BLaER1 treated with 17β-estradiol and CSF1 and Interleukin-3, amounts not matched to agents 10 nM and 100 nM (cell line): ENCODE results near the gene SLC45A3.
"Not testable (repeated sequence)": the region's sequence is repeated elsewhere in the genome, so short reads cannot be mapped to it uniquely, and the experiment has no call there.

ENCODE experiments used
- H3K27ac ChIP-seq, 11 experiments: shearing (Covaris generic); formaldehyde crosslinking; 2 replicates each; pipeline ENCODE4 v1.8.1; 2022
- H3K27me3 ChIP-seq, 11 experiments: shearing (Covaris generic); formaldehyde crosslinking; 2 replicates each; pipeline ENCODE4 v1.8.1; 2022
- H3K36me3 ChIP-seq, 11 experiments: shearing (Covaris generic); formaldehyde crosslinking; 2 replicates each; pipeline ENCODE4 v1.8.1; 2022
- H3K4me1 ChIP-seq, 10 experiments: shearing (Covaris generic); formaldehyde crosslinking; 2 replicates each; pipeline ENCODE4 v1.8.1; 2022
- H3K4me2 ChIP-seq, 11 experiments: shearing (Covaris generic); formaldehyde crosslinking; 2 replicates each; pipeline ENCODE4 v1.8.1; 2022
- H3K4me3 ChIP-seq, 10 experiments: shearing (Covaris generic); formaldehyde crosslinking; 2 replicates each; pipeline ENCODE4 v1.8.1; 2022
- H3K9ac ChIP-seq, 11 experiments: shearing (Covaris generic); formaldehyde crosslinking; 2 replicates each; pipeline ENCODE4 v1.8.1; 2022
- H3K9me3 ChIP-seq, 11 experiments: shearing (Covaris generic); formaldehyde crosslinking; replicated peaks in 1 of 11; 2 replicates each; pipeline ENCODE4 v1.8.1; 2022
- H4K20me1 ChIP-seq, 11 experiments: shearing (Covaris generic); formaldehyde crosslinking; 2 replicates each; pipeline ENCODE4 v1.8.1; 2022
- Cebpa-rat ChIP-seq, 11 experiments: shearing (Covaris generic); IDR thresholded peaks; 2 replicates each; pipeline ENCODE4 v1.8.1; 2022

Gene SLC45A3, protein sequence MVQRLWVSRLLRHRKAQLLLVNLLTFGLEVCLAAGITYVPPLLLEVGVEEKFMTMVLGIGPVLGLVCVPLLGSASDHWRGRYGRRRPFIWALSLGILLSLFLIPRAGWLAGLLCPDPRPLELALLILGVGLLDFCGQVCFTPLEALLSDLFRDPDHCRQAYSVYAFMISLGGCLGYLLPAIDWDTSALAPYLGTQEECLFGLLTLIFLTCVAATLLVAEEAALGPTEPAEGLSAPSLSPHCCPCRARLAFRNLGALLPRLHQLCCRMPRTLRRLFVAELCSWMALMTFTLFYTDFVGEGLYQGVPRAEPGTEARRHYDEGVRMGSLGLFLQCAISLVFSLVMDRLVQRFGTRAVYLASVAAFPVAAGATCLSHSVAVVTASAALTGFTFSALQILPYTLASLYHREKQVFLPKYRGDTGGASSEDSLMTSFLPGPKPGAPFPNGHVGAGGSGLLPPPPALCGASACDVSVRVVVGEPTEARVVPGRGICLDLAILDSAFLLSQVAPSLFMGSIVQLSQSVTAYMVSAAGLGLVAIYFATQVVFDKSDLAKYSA

DNA sequence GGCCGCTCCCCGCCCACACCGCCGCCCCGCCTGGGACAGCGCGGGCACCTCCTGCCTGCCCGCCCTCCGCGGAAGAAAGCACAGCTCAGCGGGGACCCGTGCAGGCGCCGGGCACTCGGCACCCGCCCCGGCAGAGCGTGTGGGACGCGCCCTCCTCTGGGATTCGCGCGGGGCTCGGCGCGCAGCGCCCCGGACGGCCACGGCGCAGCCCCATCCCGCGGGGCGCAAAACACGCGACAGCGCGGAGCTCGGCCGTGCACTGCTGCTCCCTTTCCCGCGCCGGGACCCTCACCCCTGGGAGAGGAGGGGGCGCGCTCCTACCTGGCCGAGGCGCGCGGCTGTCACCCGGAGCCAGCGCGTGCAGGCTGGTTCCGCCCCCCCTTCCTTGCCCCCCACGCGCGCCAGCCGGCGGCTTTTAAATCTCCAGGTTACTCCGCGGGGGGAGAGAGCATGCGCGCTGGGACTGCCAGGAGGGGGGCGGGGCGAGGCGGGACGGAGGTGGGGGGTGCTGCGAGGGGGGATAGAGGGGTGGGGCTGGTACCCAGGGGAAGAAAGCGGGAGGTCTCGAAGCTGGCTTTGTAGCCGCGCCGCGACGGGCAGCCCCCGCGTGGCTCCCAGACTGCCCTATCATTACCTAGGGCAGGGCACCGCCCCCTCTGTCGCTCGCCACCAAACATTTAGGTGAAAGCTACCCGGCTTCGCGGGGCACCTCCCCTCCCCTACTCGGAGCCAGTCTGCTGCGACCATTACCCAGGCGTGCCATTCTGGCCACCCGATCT, at the start of gene SLC45A3:
SLC45A3 (minus strand) TSS at position 437 of the 779 bp plus-strand sequence. CDS start 15,853 bp downstream, outside the sequence.
- Histone ChIP-seq H3K36me3 (no peaks in the 10 kb centered on the region), H4K20me1 (peaks cover 0 to 14% (median 0%) of the 10 kb centered on the region in 11 experiments; a peak in 4 of 22 replicates), H3K9ac (peak within 1 kb of the TSS; percentile 71 to 85 (median 81)), H3K4me3 (peak within 1 kb of the TSS; percentile 70 to 92 (median 82)), H3K4me1 (peaks cover 26 to 47% (median 39%) of the 10 kb centered on the region in 10 experiments), H3K9me3 (no peaks in the 10 kb centered on the region), H3K27me3 (peaks cover 0 to 5% (median 0%) of the 10 kb centered on the region in 11 experiments; a peak in 3 of 22 replicates), H3K27ac (peak within 1 kb of the TSS in 10 of 11 experiments; percentile 52 to 81 (median 72); a peak in 20 of 22 replicates), H3K4me2 (peak within 1 kb of the TSS; percentile 91 to 99 (median 96))
- TF ChIP-seq Cebpa-rat (IDR thresholded peaks at IDR 0.05): no peak

DNA sequence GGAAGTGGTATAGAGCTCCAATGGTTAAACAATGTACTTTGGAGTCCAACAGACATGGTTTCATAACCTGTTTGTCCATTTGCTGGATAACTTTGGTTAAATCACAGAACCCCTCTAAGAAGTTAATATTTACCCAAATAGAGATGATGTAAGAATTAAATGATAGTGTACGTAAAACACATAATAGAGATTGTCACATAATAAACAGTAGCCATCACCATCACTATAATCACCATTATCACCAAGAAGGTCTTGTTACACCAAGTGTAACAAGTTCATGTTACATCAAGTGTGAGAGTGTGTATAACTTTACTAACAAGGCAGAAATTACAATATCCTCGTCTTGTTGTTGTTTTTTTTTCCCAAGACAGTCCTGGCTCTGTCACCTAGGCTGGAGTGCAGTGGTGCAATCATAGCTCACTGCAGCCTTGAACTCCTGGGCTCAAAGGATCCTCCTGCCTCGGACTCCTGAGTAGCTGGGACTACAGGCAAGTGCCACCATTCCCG, 46.4 kb upstream of the SLC45A3 start:
- H3K9me3 ChIP-seq: no peaks in the 10 kb centered on the region
- no peak overlapping the region for H3K4me2 ChIP-seq
- no peak for TF ChIP-seq Cebpa-rat (IDR thresholded peaks at IDR 0.05)
- peaks cover 90 to 100% (median 95%) of the 10 kb centered on the region in 11 experiments for H3K36me3 ChIP-seq
- no peak overlapping the region for H3K27ac ChIP-seq
- H3K9ac ChIP-seq: no peak overlapping the region
- H4K20me1 ChIP-seq: peaks cover 43 to 99% (median 89%) of the 10 kb centered on the region in 11 experiments
- H3K4me3 ChIP-seq: no peak overlapping the region
- peaks cover 0 to 4% (median 0%) of the 10 kb centered on the region in 10 experiments; a peak in 1 of 20 replicates for H3K4me1 ChIP-seq
- no peaks in the 10 kb centered on the region for H3K27me3 ChIP-seq

DNA sequence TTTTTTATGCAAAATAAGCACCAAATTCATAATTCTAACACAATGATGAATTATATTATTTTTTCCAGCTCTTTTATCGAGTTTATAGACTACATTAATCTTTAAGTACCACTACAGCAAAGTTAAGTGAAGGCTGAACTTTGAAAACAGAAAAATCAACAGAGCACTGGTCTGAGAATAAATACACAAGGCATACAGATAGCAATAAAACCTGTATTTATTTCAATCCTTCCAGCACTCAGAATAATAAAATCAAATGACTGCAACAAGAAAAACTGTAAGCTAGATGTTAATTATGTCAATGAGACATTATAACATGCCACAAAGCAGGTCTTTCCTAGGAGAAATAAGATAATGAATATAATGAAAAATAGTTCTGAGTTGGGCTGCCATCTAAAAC, 45.2 kb upstream of the SLC45A3 start:
- TF ChIP-seq Cebpa-rat (IDR thresholded peaks at IDR 0.05): no peak
- H3K9me3 ChIP-seq: no peaks in the 10 kb centered on the region
- peaks cover 39 to 94% (median 80%) of the 10 kb centered on the region in 11 experiments for H4K20me1 ChIP-seq
- no peak overlapping the region for H3K9ac ChIP-seq
- H3K27me3 ChIP-seq: no peaks in the 10 kb centered on the region
- no peak overlapping the region for H3K4me3 ChIP-seq
- H3K36me3 ChIP-seq: peaks cover 93 to 100% (median 97%) of the 10 kb centered on the region in 11 experiments
- peaks cover 0 to 4% (median 0%) of the 10 kb centered on the region in 10 experiments; a peak in 1 of 20 replicates for H3K4me1 ChIP-seq
- H3K27ac ChIP-seq: no peak overlapping the region
- H3K4me2 ChIP-seq: no peak overlapping the region

DNA sequence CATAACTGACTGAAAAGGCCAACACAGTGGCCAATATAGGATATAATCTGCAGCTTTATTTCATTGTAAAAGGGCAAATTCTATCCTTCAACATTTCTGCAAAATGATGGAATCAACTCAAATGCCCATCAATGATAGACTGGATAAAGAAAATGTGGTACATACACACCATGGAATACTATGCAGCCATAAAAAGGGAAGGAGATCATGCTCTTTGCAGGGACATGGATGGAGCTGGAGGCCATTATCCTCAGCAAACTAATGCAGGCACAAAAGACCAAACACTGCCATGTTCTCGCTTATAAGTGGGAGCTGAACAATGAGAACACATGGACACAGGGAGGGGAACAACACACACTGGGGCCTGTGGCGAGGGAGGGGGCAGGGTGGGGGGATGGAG, 40.4 kb upstream of the SLC45A3 start:
- not testable (repeated sequence) for H3K9ac ChIP-seq, H3K9me3 ChIP-seq, H3K4me2 ChIP-seq, H3K4me3 ChIP-seq, H3K27me3 ChIP-seq, H3K27ac ChIP-seq
- peaks cover 0 to 20% (median under 1%) of the 10 kb centered on the region in 10 experiments; a peak in 8 of 20 replicates for H3K4me1 ChIP-seq
- H4K20me1 ChIP-seq: peaks cover 25 to 83% (median 49%) of the 10 kb centered on the region in 11 experiments; a peak in 21 of 22 replicates
- peaks cover 85 to 100% (median 100%) of the 10 kb centered on the region in 11 experiments for H3K36me3 ChIP-seq

DNA sequence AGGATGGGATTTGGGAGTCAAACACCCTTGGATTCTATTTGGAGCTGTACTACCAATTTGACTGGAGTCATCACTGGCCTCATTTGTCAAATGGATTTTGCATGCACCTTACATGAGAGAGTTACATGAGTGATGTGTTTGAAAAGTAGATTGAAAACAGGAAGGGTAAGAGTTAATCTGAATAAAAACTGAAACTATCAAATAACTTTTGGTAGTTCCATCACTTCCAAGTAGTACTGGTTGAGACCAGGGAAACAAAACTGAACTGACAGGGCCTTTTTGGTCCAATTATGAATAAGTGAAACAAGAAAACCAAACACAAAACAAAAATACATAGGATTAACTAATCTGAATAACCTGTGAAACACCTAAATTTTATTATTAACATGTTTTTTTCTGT, 39.5 kb upstream of the SLC45A3 start:
- Histone ChIP-seq H3K4me3 (no peak overlapping the region), H3K4me2 (no peak overlapping the region), H4K20me1 (peaks cover 17 to 81% (median 43%) of the 10 kb centered on the region in 11 experiments; a peak in 20 of 22 replicates), H3K36me3 (peaks cover 85 to 100% (median 100%) of the 10 kb centered on the region in 11 experiments), H3K27ac (no peak overlapping the region), H3K27me3 (no peaks in the 10 kb centered on the region), H3K4me1 (peaks cover 0 to 22% (median 3%) of the 10 kb centered on the region in 10 experiments; a peak in 8 of 20 replicates), H3K9ac (no peak overlapping the region), H3K9me3 (no peaks in the 10 kb centered on the region)
- TF ChIP-seq Cebpa-rat (IDR thresholded peaks at IDR 0.05): no peak

DNA sequence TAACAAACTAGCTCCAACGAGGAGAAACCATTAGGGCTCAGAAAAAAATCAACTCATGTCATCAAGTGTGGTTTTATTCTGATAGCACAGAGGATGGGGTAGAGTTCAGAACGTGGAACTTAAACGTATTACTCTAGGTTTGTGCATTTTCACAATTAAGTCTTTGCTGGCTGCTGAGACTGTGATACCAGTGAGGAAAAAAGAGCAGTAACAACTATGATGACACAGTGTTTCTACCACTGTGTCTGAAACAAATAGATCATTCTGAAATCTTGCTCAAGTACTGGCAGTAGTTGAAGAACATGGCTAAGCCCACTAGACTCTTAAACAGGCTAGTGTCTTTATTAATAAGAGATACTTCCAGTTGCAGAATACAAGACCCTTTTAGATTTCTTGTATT, 38.7 kb upstream of the SLC45A3 start:
- Histone ChIP-seq H3K9ac (no peak overlapping the region), H4K20me1 (peaks cover 10 to 81% (median 36%) of the 10 kb centered on the region in 11 experiments; a peak in 18 of 22 replicates), H3K27ac (no peak overlapping the region), H3K36me3 (peaks cover 80 to 100% (median 98%) of the 10 kb centered on the region in 11 experiments), H3K4me1 (peaks cover 0 to 22% (median 3%) of the 10 kb centered on the region in 10 experiments; a peak in 8 of 20 replicates), H3K9me3 (no peaks in the 10 kb centered on the region), H3K4me3 (no peak overlapping the region), H3K4me2 (no peak overlapping the region), H3K27me3 (no peaks in the 10 kb centered on the region)
- TF ChIP-seq Cebpa-rat (IDR thresholded peaks at IDR 0.05): no peak

DNA sequence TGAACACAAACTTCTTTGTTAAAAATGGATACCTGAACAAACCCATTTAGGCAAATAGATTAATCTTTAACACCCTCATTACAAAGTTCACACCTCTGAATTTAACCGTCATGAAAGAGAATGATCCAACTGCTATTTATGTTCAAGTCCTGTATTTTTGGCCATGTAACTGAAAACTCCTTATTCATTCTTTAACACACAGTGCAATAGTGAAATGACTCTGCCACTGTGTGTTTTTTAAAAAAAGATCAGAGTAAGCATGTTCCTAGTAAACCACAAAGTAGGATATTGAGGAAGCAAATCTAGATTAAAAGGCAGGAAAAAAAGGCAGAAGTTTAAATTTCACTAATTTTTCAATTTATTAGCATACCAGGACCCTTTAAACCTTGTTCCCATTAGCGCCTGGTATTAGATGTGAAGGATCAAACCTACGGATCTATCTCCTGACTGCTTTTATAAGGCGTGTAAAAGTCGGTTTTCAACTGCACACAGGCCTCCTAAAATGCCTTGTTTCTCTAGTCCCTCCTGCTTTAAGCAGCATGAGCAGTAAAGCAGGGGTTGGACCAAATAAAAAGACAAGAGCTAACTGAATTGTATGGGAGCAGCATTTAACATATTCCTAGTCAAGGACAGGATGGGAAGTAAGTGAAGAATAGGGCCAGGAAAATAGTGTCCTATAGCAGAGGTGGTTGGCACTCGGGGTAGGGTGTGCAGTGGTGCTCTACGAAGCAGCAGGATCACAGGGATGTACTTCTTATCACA, 36.2 kb upstream of the SLC45A3 start:
- no peak overlapping the region for H3K4me3 ChIP-seq
- no peaks in the 10 kb centered on the region for H3K9me3 ChIP-seq
- H3K36me3 ChIP-seq: peaks cover 56 to 96% (median 74%) of the 10 kb centered on the region in 11 experiments

DNA sequence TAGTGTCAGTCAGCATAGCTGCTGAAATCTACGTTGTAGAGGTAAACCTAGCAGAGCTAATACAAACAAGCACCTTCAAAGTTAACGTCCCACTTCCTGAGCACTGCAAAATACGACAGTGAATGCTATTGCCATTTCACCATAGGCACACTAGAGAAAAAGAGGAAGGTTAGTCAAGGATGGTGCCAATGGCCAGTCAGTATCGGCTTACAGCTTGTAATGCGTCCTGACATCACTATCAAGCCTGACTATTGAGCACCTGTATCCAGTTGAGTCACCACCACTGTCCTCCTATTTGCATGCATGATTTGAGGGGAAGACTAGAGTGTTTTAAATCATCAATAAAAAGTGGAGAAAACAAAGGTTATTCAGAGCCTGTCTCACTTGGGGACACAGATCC, 35.3 kb upstream of the SLC45A3 start:
- peaks cover 4 to 24% (median 9%) of the 10 kb centered on the region in 10 experiments; a peak in 15 of 20 replicates for H3K4me1 ChIP-seq
- H3K9me3 ChIP-seq: no peaks in the 10 kb centered on the region
- H3K27me3 ChIP-seq: no peaks in the 10 kb centered on the region
- H3K4me2 ChIP-seq: peak overlapping the region in 3 of 11 experiments; percentile 36 to 59 (median 58); a peak in 6 of 22 replicates
- peaks cover 47 to 94% (median 68%) of the 10 kb centered on the region in 11 experiments for H3K36me3 ChIP-seq
- peaks cover 0 to 78% (median 27%) of the 10 kb centered on the region in 11 experiments; a peak in 16 of 22 replicates for H4K20me1 ChIP-seq
- H3K27ac ChIP-seq: no peak overlapping the region
- TF ChIP-seq Cebpa-rat (IDR thresholded peaks at IDR 0.05): no peak
- no peak overlapping the region for H3K4me3 ChIP-seq
- no peak overlapping the region for H3K9ac ChIP-seq

More for the DNA sequence above, 36.2 kb upstream of the SLC45A3 start:
- Histone ChIP-seq H3K27ac (no peak overlapping the region), H4K20me1 (peaks cover 0 to 74% (median 29%) of the 10 kb centered on the region in 11 experiments; a peak in 18 of 22 replicates), H3K4me2 (peak overlapping the region in 3 of 11 experiments; percentile 36 to 59 (median 58); a peak in 6 of 22 replicates), H3K4me1 (peaks cover 0 to 22% (median 3%) of the 10 kb centered on the region in 10 experiments; a peak in 10 of 20 replicates), H3K9ac (no peak overlapping the region), H3K27me3 (no peaks in the 10 kb centered on the region)
- TF ChIP-seq Cebpa-rat (IDR thresholded peaks at IDR 0.05): no peak
